Measurements from ENCODE around the gene BRD1. TPM values are rescaled to one million over a fixed set of nuclear protein-coding genes. Genes with fewer than 3 reads are reported as not detected.

Gene BRD1
- total RNA-seq, 1 donor from 2014 or later = 43.2 TPM

GRCh38 chr22:49774499-49775151 is 53.0 kb downstream of the BRD1 start:
- H3K4me1 Mint-ChIP-seq = peaks cover 5% of the 10 kb centered on the region
- H3K4me3 Mint-ChIP-seq = no peak overlapping the region
- H3K27me3 Mint-ChIP-seq = no peaks in the 10 kb centered on the region
- no peak overlapping the region for H3K27ac Mint-ChIP-seq
- H3K9me3 Mint-ChIP-seq = no peaks in the 10 kb centered on the region
- no peak for DNase-seq
- intact Hi-C loops (cut with micrococcal nuclease) = no loop called here
- H3K36me3 Mint-ChIP-seq (ENCODE audit: low read depth) = peaks cover 30% of the 10 kb centered on the region

- Mint-ChIP-seq H3K27ac (no peak overlapping the region), H3K4me3 (no peak overlapping the region), H3K9me3 (no peaks in the 10 kb centered on the region), H3K27me3 (no peaks in the 10 kb centered on the region), H3K36me3 (ENCODE audit: low read depth) (peaks cover 27% of the 10 kb centered on the region), H3K4me1 (peaks cover 5% of the 10 kb centered on the region)
- intact Hi-C loops (cut with micrococcal nuclease) = no loop called here
- DNase-seq = no peak
Measured at GRCh38 chr22:49774046-49774445, 53.6 kb downstream of the BRD1 start.

GRCh38 chr22:49773531-49773930 is 54.1 kb downstream of the BRD1 start:
- no peaks in the 10 kb centered on the region for H3K9me3 Mint-ChIP-seq
- peaks cover 5% of the 10 kb centered on the region for H3K4me1 Mint-ChIP-seq
- no peak overlapping the region for H3K27ac Mint-ChIP-seq
- H3K4me3 Mint-ChIP-seq = no peak overlapping the region
- no peaks in the 10 kb centered on the region for H3K27me3 Mint-ChIP-seq
- intact Hi-C loops (cut with micrococcal nuclease) = no loop called here
- DNase-seq = no peak
- H3K36me3 Mint-ChIP-seq (ENCODE audit: low read depth) = peaks cover 27% of the 10 kb centered on the region

- Mint-ChIP-seq H3K4me3 (no peak overlapping the region), H3K9me3 (no peaks in the 10 kb centered on the region), H3K27me3 (no peaks in the 10 kb centered on the region), H3K27ac (no peak overlapping the region), H3K36me3 (ENCODE audit: low read depth) (peaks cover 24% of the 10 kb centered on the region), H3K4me1 (peaks cover 7% of the 10 kb centered on the region)
- DNase-seq = no peak
- intact Hi-C loops (cut with micrococcal nuclease) = no loop called here
Measured at GRCh38 chr22:49772692-49773091, 55.0 kb downstream of the BRD1 start.

GRCh38 chr22:49771266-49772065 is 56.2 kb downstream of the BRD1 start:
- DNase-seq = no peak
- Mint-ChIP-seq H3K4me1 (peaks cover 7% of the 10 kb centered on the region), H3K27ac (no peak overlapping the region), H3K36me3 (ENCODE audit: low read depth) (peaks cover 19% of the 10 kb centered on the region), H3K4me3 (no peak overlapping the region), H3K9me3 (no peaks in the 10 kb centered on the region), H3K27me3 (no peaks in the 10 kb centered on the region)
- intact Hi-C loops (cut with micrococcal nuclease) = no loop called here

GRCh38 chr22:49770547-49771265 is 57.0 kb downstream of the BRD1 start:
- Mint-ChIP-seq H3K27ac (no peak overlapping the region), H3K4me1 (peaks cover 7% of the 10 kb centered on the region), H3K36me3 (ENCODE audit: low read depth) (peaks cover 16% of the 10 kb centered on the region), H3K9me3 (no peaks in the 10 kb centered on the region), H3K4me3 (no peak overlapping the region), H3K27me3 (no peaks in the 10 kb centered on the region)
- intact Hi-C loops (cut with micrococcal nuclease) = no loop called here
- peak; percentile 69 for DNase-seq

GRCh38 chr22:49769691-49770546 is 57.8 kb downstream of the BRD1 start:
- Mint-ChIP-seq H3K4me1 (peaks cover 7% of the 10 kb centered on the region), H3K9me3 (no peaks in the 10 kb centered on the region), H3K27ac (no peak overlapping the region), H3K27me3 (no peaks in the 10 kb centered on the region), H3K4me3 (no peak overlapping the region), H3K36me3 (ENCODE audit: low read depth) (peaks cover 16% of the 10 kb centered on the region)
- no peak for DNase-seq
- intact Hi-C loops (cut with micrococcal nuclease) = loop anchor here (5.0 kb wide), 1 partner anchor 437 kb away; no protein-coding TSS in a partner anchor

- peaks cover 7% of the 10 kb centered on the region for H3K4me1 Mint-ChIP-seq
- no peaks in the 10 kb centered on the region for H3K9me3 Mint-ChIP-seq
- intact Hi-C loops (cut with micrococcal nuclease) = loop anchor here (5.0 kb wide), 1 partner anchor 438 kb away; no protein-coding TSS in a partner anchor
- no peak for DNase-seq
- peaks cover 11% of the 10 kb centered on the region for H3K36me3 Mint-ChIP-seq (ENCODE audit: low read depth)
- no peak overlapping the region for H3K4me3 Mint-ChIP-seq
- H3K27ac Mint-ChIP-seq = no peak overlapping the region
- no peaks in the 10 kb centered on the region for H3K27me3 Mint-ChIP-seq
Measured at GRCh38 chr22:49768951-49769690, 58.6 kb downstream of the BRD1 start.

GRCh38 chr22:49768077-49768910 is 59.4 kb downstream of the BRD1 start:
- Mint-ChIP-seq H3K9me3 (no peaks in the 10 kb centered on the region), H3K27ac (no peak overlapping the region), H3K4me3 (no peak overlapping the region), H3K36me3 (ENCODE audit: low read depth) (peaks cover 3% of the 10 kb centered on the region), H3K4me1 (peaks cover 5% of the 10 kb centered on the region), H3K27me3 (no peaks in the 10 kb centered on the region)
- no peak for DNase-seq
- intact Hi-C loops (cut with micrococcal nuclease) = loop anchor here (5.0 kb wide), 1 partner anchor 439 kb away; no protein-coding TSS in a partner anchor

- H3K4me1 Mint-ChIP-seq = peaks cover 4% of the 10 kb centered on the region
Measured at GRCh38 chr22:49767355-49768062, 60.2 kb downstream of the BRD1 start.

GRCh38 chr22:49765951-49766350 is 61.7 kb downstream of the BRD1 start:
- intact Hi-C loops (cut with micrococcal nuclease) = loop anchor here (2.0 to 5.0 kb wide), 2 partner anchors 265 to 441 kb away; no protein-coding TSS in a partner anchor
- no peaks in the 10 kb centered on the region for H3K9me3 Mint-ChIP-seq
- H3K4me3 Mint-ChIP-seq = no peak overlapping the region
- no peak overlapping the region for H3K27ac Mint-ChIP-seq
- no peaks in the 10 kb centered on the region for H3K36me3 Mint-ChIP-seq (ENCODE audit: low read depth)
- H3K27me3 Mint-ChIP-seq = no peaks in the 10 kb centered on the region
- peaks cover 11% of the 10 kb centered on the region for H3K4me1 Mint-ChIP-seq
- no peak for DNase-seq

More at GRCh38 chr22:49767355-49768062, 60.2 kb downstream of the BRD1 start:
- intact Hi-C loops (cut with micrococcal nuclease) = loop anchor here (1.0 to 5.0 kb wide), 3 partner anchors 151 to 440 kb away; partner anchors contain the start of genes ALG12 and CRELD2
- no peak overlapping the region for H3K4me3 Mint-ChIP-seq
- peak; percentile 84 for DNase-seq
- H3K9me3 Mint-ChIP-seq = no peaks in the 10 kb centered on the region
- H3K27me3 Mint-ChIP-seq = no peaks in the 10 kb centered on the region
- no peak overlapping the region for H3K27ac Mint-ChIP-seq
- H3K36me3 Mint-ChIP-seq (ENCODE audit: low read depth) = peaks cover 2% of the 10 kb centered on the region
